A673 (cell line): ENCODE measurements around the gene TIAM1.

ENCODE experiments used
- EZH2 ChIP-seq: fragments of 200-600 bp; sonication (generic); IDR thresholded peaks from 2 replicates; pipeline ENCODE4 v1.6.1; 2017; ENCODE audit warnings: borderline replicate concordance, low read depth, mild to moderate bottlenecking, mixed read lengths, antibody characterized with exemption, low read length; ENCODE audit not compliant: poor library complexity, severe bottlenecking
- TF ChIP-seq, protein P1 (sequence below): fragments of 300-800, 200-600 bp; sonication (generic); conservative IDR thresholded peaks from 2 replicates; pipeline ENCODE4 v1.5.1; 2017; ENCODE audit warnings: low read depth, mild to moderate bottlenecking, antibody characterized with exemption, low read length, moderate library complexity, mixed read lengths

DNA sequence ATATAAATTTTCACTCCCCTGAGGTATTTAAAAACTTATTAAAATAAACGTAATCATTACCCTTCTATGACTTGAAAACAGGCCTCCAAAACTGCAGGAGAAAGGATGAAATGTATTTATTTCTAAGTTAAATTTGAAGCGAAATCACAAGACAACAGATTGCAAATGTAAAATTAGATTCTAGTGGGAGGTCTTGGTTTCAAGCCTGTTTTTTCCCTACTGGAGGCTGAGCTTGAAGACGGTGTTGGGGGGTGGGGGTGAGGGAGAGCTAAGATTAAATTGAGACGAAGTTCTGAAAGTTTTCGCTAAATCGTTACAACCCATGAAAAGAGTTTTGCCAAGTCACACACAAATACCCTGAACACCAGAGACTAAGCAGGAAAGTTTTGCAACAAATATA lies 68.2 kb downstream of the TIAM1 start:
- TF ChIP-seq, protein P1, sequence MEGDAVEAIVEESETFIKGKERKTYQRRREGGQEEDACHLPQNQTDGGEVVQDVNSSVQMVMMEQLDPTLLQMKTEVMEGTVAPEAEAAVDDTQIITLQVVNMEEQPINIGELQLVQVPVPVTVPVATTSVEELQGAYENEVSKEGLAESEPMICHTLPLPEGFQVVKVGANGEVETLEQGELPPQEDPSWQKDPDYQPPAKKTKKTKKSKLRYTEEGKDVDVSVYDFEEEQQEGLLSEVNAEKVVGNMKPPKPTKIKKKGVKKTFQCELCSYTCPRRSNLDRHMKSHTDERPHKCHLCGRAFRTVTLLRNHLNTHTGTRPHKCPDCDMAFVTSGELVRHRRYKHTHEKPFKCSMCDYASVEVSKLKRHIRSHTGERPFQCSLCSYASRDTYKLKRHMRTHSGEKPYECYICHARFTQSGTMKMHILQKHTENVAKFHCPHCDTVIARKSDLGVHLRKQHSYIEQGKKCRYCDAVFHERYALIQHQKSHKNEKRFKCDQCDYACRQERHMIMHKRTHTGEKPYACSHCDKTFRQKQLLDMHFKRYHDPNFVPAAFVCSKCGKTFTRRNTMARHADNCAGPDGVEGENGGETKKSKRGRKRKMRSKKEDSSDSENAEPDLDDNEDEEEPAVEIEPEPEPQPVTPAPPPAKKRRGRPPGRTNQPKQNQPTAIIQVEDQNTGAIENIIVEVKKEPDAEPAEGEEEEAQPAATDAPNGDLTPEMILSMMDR: no peak
- no peak for TF ChIP-seq EZH2
